GM23338 (cell line): ENCODE data around the gene KRT8. TPM values are rescaled to one million over a fixed set of nuclear protein-coding genes. Genes with fewer than 3 reads are reported as not detected.

Experiments
- ATAC-seq: fragments of 200-7000 bp; cut with Tn5 transposase; 3 replicates; pipeline ENCODE4 v1.9.1; 2020
- DNase-seq: peaks from one replicate; pipeline ENCODE4 v3.0.0-alpha.2; 2015; ENCODE audit warnings: low spot score
- H2AFZ ChIP-seq: fragments of 200-600 bp; sonication (generic); 2 replicates; pipeline ENCODE4 v1.8.0; 2016; ENCODE audit warnings: antibody characterized with exemption, mild to moderate bottlenecking, moderate library complexity
- H3F3A ChIP-seq: fragments of 200-600 bp; sonication (generic); replicated peaks from 2 replicates; pipeline ENCODE4 v1.8.0; 2017; ENCODE audit warnings: antibody characterized with exemption, mixed run types, low read depth
- H3K27ac ChIP-seq: fragments of 200-600 bp; sonication (generic); 2 replicates; pipeline ENCODE4 v1.6.1; 2016; ENCODE audit warnings: low read depth
- H3K27me3 ChIP-seq: fragments of 200-600 bp; sonication (generic); 2 replicates; pipeline ENCODE4 v1.8.0; 2016; ENCODE audit warnings: mild to moderate bottlenecking, mixed run types, moderate library complexity; ENCODE audit not compliant: insufficient read depth
- H3K36me3 ChIP-seq: fragments of 200-600 bp; sonication (generic); 2 replicates; pipeline ENCODE4 v1.8.0; 2016; ENCODE audit warnings: mild to moderate bottlenecking; ENCODE audit not compliant: insufficient read depth
- H3K4me1 ChIP-seq: fragments of 200-600 bp; sonication (generic); 2 replicates; pipeline ENCODE4 v1.8.0; 2016; ENCODE audit warnings: mild to moderate bottlenecking, moderate library complexity; ENCODE audit not compliant: insufficient read depth
- H3K4me2 ChIP-seq: fragments of 200-600 bp; sonication (generic); 2 replicates; pipeline ENCODE4 v1.7.1; 2017; ENCODE audit warnings: mixed run types
- H3K4me3 ChIP-seq: fragments of 200-600 bp; sonication (generic); 2 replicates; pipeline ENCODE4 v1.6.1; 2016; ENCODE audit warnings: mixed run types
- H3K79me2 ChIP-seq: fragments of 200-600 bp; sonication (generic); replicated peaks from 2 replicates; pipeline ENCODE4 v1.8.0; 2017; ENCODE audit warnings: mild to moderate bottlenecking; ENCODE audit not compliant: insufficient read depth
- H3K9me2 ChIP-seq: fragments of 200-600 bp; sonication (generic); 2 replicates; pipeline ENCODE4 v1.8.0; 2017; ENCODE audit not compliant: insufficient read depth
- H4K20me1 ChIP-seq: fragments of 200-600 bp; sonication (generic); replicated peaks from 2 replicates; pipeline ENCODE4 v1.8.0; 2017; ENCODE audit warnings: mild to moderate bottlenecking; ENCODE audit not compliant: insufficient read depth
- H3K27ac Mint-ChIP-seq: 2 replicates; pipeline ENCODE4 v1.8.0; 2020; ENCODE audit warnings: inconsistent platforms, mild to moderate bottlenecking, moderate library complexity, mixed read lengths
- H3K27me3 Mint-ChIP-seq: 3 replicates; pipeline ENCODE4 v1.8.0; 2022; ENCODE audit warnings: low read depth, mild to moderate bottlenecking, moderate library complexity, mixed read lengths, inconsistent platforms; ENCODE audit not compliant: insufficient read depth, poor library complexity
- H3K36me3 Mint-ChIP-seq: 3 replicates; pipeline ENCODE4 v1.8.0; 2021; ENCODE audit warnings: low read depth, mild to moderate bottlenecking, inconsistent platforms, moderate library complexity, mixed read lengths
- H3K4me1 Mint-ChIP-seq: 3 replicates; pipeline ENCODE4 v1.8.0; 2020; ENCODE audit warnings: mild to moderate bottlenecking, inconsistent platforms, mixed read lengths
- H3K4me3 Mint-ChIP-seq: 3 replicates; pipeline ENCODE4 v1.8.0; 2021; ENCODE audit warnings: moderate library complexity, mild to moderate bottlenecking, inconsistent platforms, mixed read lengths
- H3K9me3 Mint-ChIP-seq: 3 replicates; pipeline ENCODE4 v1.8.0; 2020; ENCODE audit warnings: moderate library complexity, mild to moderate bottlenecking, inconsistent platforms, mixed read lengths
- CREB1 ChIP-seq: fragments of 250-450 bp; sonication (Bioruptor Pico); IDR thresholded peaks from 2 replicates; pipeline ENCODE4 v1.5.0; 2020; ENCODE audit warnings: low read depth, mild to moderate bottlenecking, moderate library complexity
- CTCF ChIP-seq, 2 experiments: fragments of 200-600 bp in 1 of 2; sonication (generic) in 1 of 2; conservative IDR thresholded peaks; 2 replicates each; pipeline versions ENCODE4 v1.5.1 to v1.6.1; 2016 to 2017; ENCODE audit warnings: antibody characterized with exemption in 2 of 2, low read depth in 2 of 2, mild to moderate bottlenecking in 2 of 2, moderate library complexity in 1 of 2
- ETS1 ChIP-seq: IDR thresholded peaks from 2 replicates; pipeline ENCODE4 v1.6.1; 2016; ENCODE audit warnings: antibody characterized with exemption
- EZH2 ChIP-seq: fragments of 200-600 bp; sonication (generic); IDR thresholded peaks from one replicate; pipeline ENCODE4 v1.8.0; 2017; ENCODE audit warnings: antibody characterized with exemption, mild to moderate bottlenecking, low read depth; ENCODE audit not compliant: unreplicated experiment
- EZH2phosphoT487 ChIP-seq: fragments of 200-600 bp; sonication (generic); IDR thresholded peaks from one replicate; pipeline ENCODE4 v1.8.1; 2018; ENCODE audit warnings: antibody characterized with exemption; ENCODE audit not compliant: unreplicated experiment
- JUNB ChIP-seq: IDR thresholded peaks from one replicate; pipeline ENCODE4 v1.6.1; 2016; ENCODE audit warnings: antibody characterized with exemption; ENCODE audit not compliant: unreplicated experiment
- NANOG ChIP-seq: IDR thresholded peaks from 2 replicates; pipeline ENCODE4 v1.6.1; 2016; ENCODE audit warnings: antibody characterized with exemption, borderline replicate concordance
- POLR2AphosphoS5 ChIP-seq: IDR thresholded peaks from 2 replicates; pipeline ENCODE4 v1.6.1; 2016; ENCODE audit warnings: antibody characterized with exemption, low read depth
- ZNF114 ChIP-seq: fragments of 250-450 bp; sonication (Bioruptor Pico); IDR thresholded peaks from 2 replicates; pipeline ENCODE4 v1.5.0; 2020; ENCODE audit warnings: mild to moderate bottlenecking, moderate library complexity
- ZNF331 ChIP-seq: fragments of 250-450 bp; sonication (Bioruptor Pico); IDR thresholded peaks from 2 replicates; pipeline ENCODE4 v1.5.0; 2020; ENCODE audit warnings: low read depth, mild to moderate bottlenecking, moderate library complexity
- ZNF462 ChIP-seq: fragments of 250-450 bp; sonication (Bioruptor Pico); IDR thresholded peaks from 2 replicates; pipeline ENCODE4 v1.5.0; 2020; ENCODE audit warnings: mild to moderate bottlenecking, moderate library complexity
- polyA plus RNA-seq: library from polyadenylated mRNA; unstranded; fragments of >200 nt; fragmentation: Nextera tagmentation; extraction: Ambion mirVana; gene quantifications from 2 replicates; pipeline ENCODE4 v1.2.1, GENCODE V29; 2016
- total RNA-seq: library from RNA; depleted of rRNA; stranded (reverse); fragments of >200 nt; shearing (Covaris generic); gene quantifications from 2 replicates; pipeline ENCODE4 v1.2.3, GENCODE V29; 2014

KRT8 gene
- total and polyA plus RNA-seq, 2 experiments from 2014 or later, result 250 to 322 TPM

GRCh38 chr12:52896190-52897100 is 8.4 kb downstream of the KRT8 start:
- Mint-ChIP-seq H3K9me3 (no peaks in the 10 kb centered on the region), H3K4me1 (no peaks in the 10 kb centered on the region; the same call in 2 of the 3 replicates), H3K4me3 (no peak overlapping the region), H3K27ac (no peak overlapping the region), H3K27me3 (peaks cover 6% of the 10 kb centered on the region), H3K36me3 (peaks cover 49% of the 10 kb centered on the region)
- Histone ChIP-seq H2AFZ (no peak overlapping the region), H3K36me3 (peaks cover 23% of the 10 kb centered on the region), H3K27me3 (no peaks in the 10 kb centered on the region), H3K4me1 (no peaks in the 10 kb centered on the region), H3F3A (0 out of 2 replicates have a peak, but pooled peaks cover 3% of the 10 kb centered on the region), H3K27ac (0 out of 2 replicates have a peak overlapping the region, but pooled peaks have one; percentile 45), H3K9me2 (no peaks in the 10 kb centered on the region), H4K20me1 (peaks cover 12% of the 10 kb centered on the region; the same call in 1 of the 2 replicates), H3K4me2 (no peak overlapping the region), H3K4me3 (no peak overlapping the region), H3K79me2 (no peaks in the 10 kb centered on the region)
- DNase-seq (no peak), ATAC-seq (peak; percentile 12; the same call in 1 of the 3 replicates)
- no peak for TF ChIP-seq CTCF (conservative IDR thresholded peaks at IDR 0.05; ENCODE audit: low read depth in 2 of 2)
- TF ChIP-seq POLR2AphosphoS5, result peak; percentile 45; the same call in 1 of the 2 replicates

GRCh38 chr12:52895726-52896189 is 9.1 kb downstream of the KRT8 start:
- Mint-ChIP-seq H3K9me3 (no peaks in the 10 kb centered on the region), H3K27ac (no peak overlapping the region), H3K4me1 (no peaks in the 10 kb centered on the region; the same call in 2 of the 3 replicates), H3K4me3 (no peak overlapping the region), H3K27me3 (peaks cover 6% of the 10 kb centered on the region), H3K36me3 (peaks cover 42% of the 10 kb centered on the region)
- Histone ChIP-seq H4K20me1 (0 out of 2 replicates have a peak, but pooled peaks cover 6% of the 10 kb centered on the region), H3F3A (0 out of 2 replicates have a peak, but pooled peaks cover 3% of the 10 kb centered on the region), H3K36me3 (peaks cover 16% of the 10 kb centered on the region), H3K79me2 (no peaks in the 10 kb centered on the region), H3K4me2 (no peak overlapping the region), H3K27ac (0 out of 2 replicates have a peak overlapping the region, but pooled peaks have one; percentile 45), H3K9me2 (no peaks in the 10 kb centered on the region), H3K27me3 (no peaks in the 10 kb centered on the region), H3K4me3 (no peak overlapping the region), H2AFZ (no peak overlapping the region), H3K4me1 (no peaks in the 10 kb centered on the region)
- DNase-seq, result no peak
- ATAC-seq, result peak; percentile 44
- TF ChIP-seq ETS1 (no peak), CREB1 (CRISPR knock-in tag) (no peak), ZNF331 (CRISPR knock-in tag) (no peak), EZH2 (no peak), POLR2AphosphoS5 (no peak), JUNB (no peak), NANOG (no peak), ZNF462 (CRISPR knock-in tag) (no peak), EZH2phosphoT487 (no peak), ZNF114 (CRISPR knock-in tag) (no peak)
